Vagina (tissue), 2 donors: ENCODE results near the gene ZGPAT. TPM values are rescaled to one million over a fixed set of nuclear protein-coding genes. Genes with fewer than 3 reads are reported as not detected.

Experiments
- DNase-seq, 2 donors: peaks; one replicate each; pipeline ENCODE4 v3.0.0-alpha.2; 2017; ENCODE audit errors: extremely low spot score in 2 of 2
- H3K27ac ChIP-seq: fragments of 200-600 bp; sonication (generic); one replicate; pipeline ENCODE4 v1.5.1; 2019
- H3K27me3 ChIP-seq: fragments of 200-600 bp; sonication (generic); one replicate; pipeline ENCODE4 v1.5.1; 2019
- H3K36me3 ChIP-seq, 2 donors: fragments of 200-600 bp; sonication (generic); one replicate each; pipeline ENCODE4 v1.5.1; 2017 to 2019
- H3K4me1 ChIP-seq: fragments of 200-600 bp; sonication (generic); one replicate; pipeline ENCODE4 v1.5.1; 2019
- H3K4me3 ChIP-seq, 2 donors: fragments of 200-600 bp; sonication (generic); 1 replicate in 1 of 2; 2 replicates in 1 of 2; pipeline ENCODE4 v1.5.1; 2016 to 2019
- H3K9me3 ChIP-seq: fragments of 200-600 bp; sonication (generic); one replicate; pipeline ENCODE4 v1.5.1; 2019
- POLR2A ChIP-seq, 2 donors: fragments of 450-650 bp; IDR thresholded peaks; one replicate each; pipeline ENCODE4 v1.6.1; 2017; ENCODE audit warnings: antibody characterized with exemption in 2 of 2, mild to moderate bottlenecking in 2 of 2, moderate library complexity in 2 of 2
- POLR2AphosphoS5 ChIP-seq, 2 donors: sonication (generic); formaldehyde crosslinking; IDR thresholded peaks; one replicate each; pipeline ENCODE4 v1.9.0; 2017; ENCODE audit warnings: antibody characterized with exemption in 2 of 2, mild to moderate bottlenecking in 2 of 2, low read depth in 1 of 2; ENCODE audit not compliant: insufficient read depth in 1 of 2
- intact Hi-C: fragments of 100-400 bp; cut with DNase I; formaldehyde crosslinking; loops from one replicate; pipeline ENCODE4 v1.15.1; 2023
- total RNA-seq: library from RNA; depleted of rRNA; stranded (reverse); fragments of >200 nt; gene quantifications from one replicate; pipeline ENCODE4 v1.2.3, GENCODE V29; 2016
- TF ChIP-seq, protein P1 (sequence below), 3 experiments: fragments of 450-650 bp in 2 of 3; fragments of 200-600 bp in 1 of 3; sonication (generic) in 1 of 3; IDR thresholded peaks; one replicate each; pipeline ENCODE4 v1.5.1; 2017 to 2019; ENCODE audit warnings: antibody characterized with exemption in 3 of 3, mild to moderate bottlenecking in 2 of 3, moderate library complexity in 2 of 3

The ZGPAT gene
- total RNA-seq, 1 donor from 2014 or later, result 30.4 TPM

DNA sequence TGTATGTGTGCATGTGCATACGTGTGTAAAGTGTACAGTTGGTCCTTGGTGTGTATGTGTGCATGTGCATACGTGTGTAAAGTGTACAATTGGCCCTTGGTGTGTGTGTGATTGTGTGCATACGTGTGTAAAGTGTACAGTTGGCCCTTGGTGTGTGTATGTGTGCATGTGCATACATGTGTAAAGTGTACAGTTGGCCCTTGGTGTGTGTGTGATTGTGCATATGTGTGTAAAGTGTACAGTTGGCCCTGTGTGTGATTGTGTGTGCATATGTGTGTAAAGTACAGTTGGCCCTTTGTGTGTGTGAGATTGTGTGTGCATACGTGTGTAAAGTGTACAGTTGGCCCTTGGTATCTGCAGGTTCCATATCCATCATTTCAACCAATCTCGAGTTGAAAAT, 23.6 kb downstream of the ZGPAT start:
- peaks cover 5% of the 10 kb centered on the region for H3K4me1 ChIP-seq
- no peaks in the 10 kb centered on the region for H3K9me3 ChIP-seq
- no peak overlapping the region for H3K4me3 ChIP-seq
- H3K36me3 ChIP-seq, result peaks cover 0 to 30% of the 10 kb centered on the region in 2 donors
- no peak overlapping the region for H3K27ac ChIP-seq
- TF ChIP-seq, protein P1, sequence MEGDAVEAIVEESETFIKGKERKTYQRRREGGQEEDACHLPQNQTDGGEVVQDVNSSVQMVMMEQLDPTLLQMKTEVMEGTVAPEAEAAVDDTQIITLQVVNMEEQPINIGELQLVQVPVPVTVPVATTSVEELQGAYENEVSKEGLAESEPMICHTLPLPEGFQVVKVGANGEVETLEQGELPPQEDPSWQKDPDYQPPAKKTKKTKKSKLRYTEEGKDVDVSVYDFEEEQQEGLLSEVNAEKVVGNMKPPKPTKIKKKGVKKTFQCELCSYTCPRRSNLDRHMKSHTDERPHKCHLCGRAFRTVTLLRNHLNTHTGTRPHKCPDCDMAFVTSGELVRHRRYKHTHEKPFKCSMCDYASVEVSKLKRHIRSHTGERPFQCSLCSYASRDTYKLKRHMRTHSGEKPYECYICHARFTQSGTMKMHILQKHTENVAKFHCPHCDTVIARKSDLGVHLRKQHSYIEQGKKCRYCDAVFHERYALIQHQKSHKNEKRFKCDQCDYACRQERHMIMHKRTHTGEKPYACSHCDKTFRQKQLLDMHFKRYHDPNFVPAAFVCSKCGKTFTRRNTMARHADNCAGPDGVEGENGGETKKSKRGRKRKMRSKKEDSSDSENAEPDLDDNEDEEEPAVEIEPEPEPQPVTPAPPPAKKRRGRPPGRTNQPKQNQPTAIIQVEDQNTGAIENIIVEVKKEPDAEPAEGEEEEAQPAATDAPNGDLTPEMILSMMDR (IDR thresholded peaks at IDR 0.05), result no peak
- TF ChIP-seq POLR2A (IDR thresholded peaks at IDR 0.05), result no peak
- TF ChIP-seq POLR2AphosphoS5 (IDR thresholded peaks at IDR 0.05; ENCODE audit: insufficient read depth in 1 of 2, low read depth in 1 of 2), result no peak
- intact Hi-C loops, result no loop called here
- H3K27me3 ChIP-seq, result no peaks in the 10 kb centered on the region
- no peak for DNase-seq

DNA sequence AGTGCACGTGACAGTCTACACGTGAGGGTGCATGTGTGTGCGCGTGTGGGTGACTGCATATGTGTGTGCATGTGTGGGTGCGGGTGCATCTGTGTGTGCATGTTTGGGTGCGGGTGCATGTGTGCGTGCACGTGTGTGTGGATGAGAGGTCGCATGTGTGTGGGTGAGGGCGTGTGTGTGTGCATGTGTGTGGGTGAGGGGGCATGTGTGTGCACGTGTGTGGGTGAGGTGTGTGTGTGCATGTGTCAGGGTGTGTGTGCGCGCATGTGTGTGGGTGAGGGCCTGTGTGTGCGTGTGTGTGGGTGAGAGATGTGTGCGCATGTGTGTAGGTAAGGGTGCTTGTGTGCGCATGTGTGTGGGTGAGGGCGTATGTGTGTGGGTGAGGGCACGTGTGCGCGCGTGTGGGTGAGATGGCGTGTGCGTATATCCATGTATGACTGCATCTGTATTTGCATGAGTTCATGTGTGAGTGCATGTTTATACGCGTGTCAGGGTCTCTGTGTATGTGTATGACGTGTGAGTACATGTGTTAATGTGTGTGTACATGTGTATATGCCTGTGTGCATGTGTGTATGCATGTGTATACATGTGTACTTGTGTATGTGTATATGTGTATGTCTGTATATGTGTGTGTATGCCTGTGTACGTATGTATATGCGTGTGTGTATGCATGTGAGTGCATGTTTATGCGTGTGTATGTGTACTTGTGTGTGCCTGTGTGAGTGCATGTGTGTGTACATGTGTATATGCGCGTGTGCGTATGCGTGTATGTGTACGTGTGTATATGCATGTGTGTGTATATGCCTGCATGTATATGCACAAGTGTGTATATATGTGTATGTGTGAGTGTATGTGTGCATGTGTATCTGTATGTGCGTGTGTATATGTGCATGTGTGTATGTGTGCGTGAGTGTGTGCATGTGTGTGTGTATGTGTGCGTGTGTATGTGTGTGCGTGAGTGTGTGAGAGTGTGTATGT, 24.6 kb downstream of the ZGPAT start:
- TF ChIP-seq POLR2AphosphoS5 (IDR thresholded peaks at IDR 0.05; ENCODE audit: insufficient read depth in 1 of 2, low read depth in 1 of 2), result no peak
- no peak for TF ChIP-seq POLR2A (IDR thresholded peaks at IDR 0.05)
- TF ChIP-seq, protein P1 (IDR thresholded peaks at IDR 0.05), result no peak
- H3K27me3 ChIP-seq, result no peaks in the 10 kb centered on the region
- H3K9me3 ChIP-seq, result no peaks in the 10 kb centered on the region
- peaks cover 15% of the 10 kb centered on the region for H3K4me1 ChIP-seq
- no peak overlapping the region for H3K4me3 ChIP-seq
- H3K27ac ChIP-seq, result no peak overlapping the region
- DNase-seq, result no peak
- H3K36me3 ChIP-seq, result peaks cover 0 to 30% of the 10 kb centered on the region in 2 donors
- intact Hi-C loops, result no loop called here

DNA sequence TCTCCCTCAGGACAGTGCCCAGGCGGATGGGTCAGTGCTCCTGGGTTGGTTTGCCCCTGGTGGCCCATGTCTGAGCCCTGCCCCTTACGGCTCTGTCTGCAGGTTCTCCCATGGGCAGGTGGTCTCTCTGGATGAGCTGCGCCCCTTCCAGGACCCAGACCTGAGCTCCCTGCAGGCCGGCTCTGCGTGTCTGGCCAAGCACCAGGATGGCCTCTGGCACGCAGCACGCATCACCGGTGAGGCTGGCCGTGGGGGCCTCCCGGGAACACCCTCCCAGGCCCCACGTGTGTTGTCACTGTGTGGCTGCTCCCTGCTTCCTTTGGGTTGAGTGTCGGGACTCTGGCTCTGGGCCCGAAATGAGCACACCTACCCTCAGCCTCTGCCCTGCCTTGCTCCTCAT, 25.3 kb downstream of the ZGPAT start:
- H3K4me1 ChIP-seq, result peaks cover 22% of the 10 kb centered on the region
- H3K4me3 ChIP-seq, result no peak overlapping the region
- H3K27ac ChIP-seq, result no peak overlapping the region
- H3K9me3 ChIP-seq, result no peaks in the 10 kb centered on the region
- no peaks in the 10 kb centered on the region for H3K27me3 ChIP-seq
- DNase-seq, result no peak
- H3K36me3 ChIP-seq, result peaks cover 0 to 30% of the 10 kb centered on the region in 2 donors
- TF ChIP-seq POLR2AphosphoS5 (IDR thresholded peaks at IDR 0.05; ENCODE audit: insufficient read depth in 1 of 2, low read depth in 1 of 2), result no peak
- no peak for TF ChIP-seq POLR2A (IDR thresholded peaks at IDR 0.05)
- TF ChIP-seq, protein P1 (IDR thresholded peaks at IDR 0.05), result no peak
- intact Hi-C loops, result no loop called here

DNA sequence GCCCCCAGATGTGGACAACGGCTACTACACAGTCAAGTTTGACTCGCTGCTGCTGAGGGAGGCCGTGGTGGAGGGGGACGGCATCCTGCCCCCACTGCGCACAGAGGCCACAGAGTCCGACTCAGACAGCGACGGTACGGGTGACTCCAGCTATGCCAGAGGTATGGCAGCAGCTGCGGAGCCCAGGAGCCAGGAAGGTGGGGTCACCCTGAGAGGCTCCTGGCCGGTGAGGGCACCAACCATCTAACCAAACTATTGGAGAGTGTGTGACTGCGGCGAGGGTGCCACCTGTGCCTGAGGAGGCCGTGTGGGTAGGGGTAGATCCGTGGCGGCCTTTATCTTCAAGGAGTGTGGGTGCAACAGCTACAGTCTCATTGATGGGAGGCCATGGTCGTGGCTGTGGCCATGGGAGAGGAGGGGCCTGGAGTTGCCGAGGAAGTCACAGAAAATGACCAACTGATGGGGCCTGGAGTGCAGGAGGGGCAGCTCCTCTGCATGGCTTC, 25.8 kb downstream of the ZGPAT start:
- Histone ChIP-seq H3K27ac (no peak overlapping the region), H3K27me3 (no peaks in the 10 kb centered on the region), H3K36me3 (peaks cover 0 to 30% of the 10 kb centered on the region in 2 donors), H3K4me3 (no peak overlapping the region), H3K9me3 (no peaks in the 10 kb centered on the region), H3K4me1 (peaks cover 27% of the 10 kb centered on the region)
- intact Hi-C loops, result no loop called here
- DNase-seq, result no peak
- TF ChIP-seq POLR2AphosphoS5 (IDR thresholded peaks at IDR 0.05; ENCODE audit: insufficient read depth in 1 of 2, low read depth in 1 of 2) (no peak), POLR2A (IDR thresholded peaks at IDR 0.05) (no peak)
- TF ChIP-seq, protein P1 (IDR thresholded peaks at IDR 0.05), result no peak
